GM18499 (cell line): ENCODE results near the gene IRF4.

ENCODE experiments used
- ATAC-seq: cut with Tn5 transposase; IDR thresholded peaks from one replicate; pipeline ENCODE4 v1.9.1; 2021; ENCODE audit warnings: moderate number of reproducible peaks; ENCODE audit not compliant: insufficient read depth, unreplicated experiment

IRF4 gene

DNA sequence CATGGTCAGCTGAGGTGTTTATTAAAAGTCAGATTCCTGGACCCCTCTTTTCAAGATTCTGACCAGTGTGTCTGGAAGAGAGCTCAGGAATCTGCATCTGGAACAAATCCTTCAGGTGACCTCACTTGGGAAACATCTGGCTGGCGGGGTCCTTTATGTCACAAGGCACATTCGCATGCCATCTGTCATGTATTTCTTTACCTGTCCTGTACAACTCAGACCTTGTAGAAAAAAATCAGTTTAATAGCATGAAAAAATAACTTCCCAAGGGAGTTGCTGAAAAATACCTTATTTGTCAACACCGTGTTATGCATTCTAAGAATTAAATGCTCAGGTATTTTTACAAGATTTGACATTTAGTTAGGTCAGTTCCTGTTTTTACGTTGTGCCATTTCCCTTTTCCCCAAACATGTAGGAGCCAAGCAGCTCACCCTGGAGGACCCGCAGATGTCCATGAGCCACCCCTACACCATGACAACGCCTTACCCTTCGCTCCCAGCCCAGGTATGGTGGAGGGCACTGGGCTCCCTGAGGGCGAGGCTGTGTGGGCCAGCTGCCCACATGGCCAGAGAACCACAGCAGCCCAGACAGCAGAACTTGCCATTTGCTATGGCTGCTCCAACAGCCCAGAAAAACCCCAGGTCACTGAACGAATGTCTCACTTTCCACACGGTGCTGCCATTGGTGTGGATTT is 4.0 kb downstream of the IRF4 start:
- no peak for ATAC-seq

DNA sequence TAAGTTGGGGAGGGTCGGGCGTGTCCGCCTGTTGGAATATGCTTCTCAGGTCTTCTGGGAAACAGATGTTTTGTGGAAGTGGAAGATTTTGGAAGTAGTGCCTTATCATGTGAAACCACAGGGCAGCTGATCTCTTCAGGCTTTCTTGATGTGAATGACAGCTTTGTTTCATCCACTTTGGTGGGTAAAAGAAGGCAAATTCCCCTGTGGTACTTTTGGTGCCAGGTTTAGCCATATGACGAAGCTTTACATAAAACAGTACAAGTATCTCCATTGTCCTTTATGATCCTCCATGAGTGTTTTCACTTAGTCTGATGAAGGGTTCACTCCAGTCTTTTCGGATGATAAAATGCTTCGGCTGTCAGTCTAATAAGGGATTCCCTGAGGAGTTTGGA is 4.6 kb downstream of the IRF4 start:
- no peak for ATAC-seq

DNA sequence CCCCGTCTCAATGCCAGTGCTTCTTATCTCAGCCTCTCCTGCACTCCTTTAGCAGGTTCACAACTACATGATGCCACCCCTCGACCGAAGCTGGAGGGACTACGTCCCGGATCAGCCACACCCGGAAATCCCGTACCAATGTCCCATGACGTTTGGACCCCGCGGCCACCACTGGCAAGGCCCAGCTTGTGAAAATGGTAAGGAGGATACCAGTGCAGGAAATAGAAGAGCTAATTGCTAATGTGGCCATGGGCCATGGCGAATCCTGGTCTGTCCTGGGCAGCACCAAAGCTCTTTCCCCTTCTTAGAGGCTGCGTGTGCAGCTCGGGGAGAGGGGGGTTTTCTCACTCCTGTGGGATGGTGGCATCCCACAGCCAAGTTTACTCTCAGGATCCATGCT is 5.5 kb downstream of the IRF4 start:
- no peak for ATAC-seq

- no peak for ATAC-seq
Measured at GRCh38 chr6:397604-398003, 6.1 kb downstream of the IRF4 start.

DNA sequence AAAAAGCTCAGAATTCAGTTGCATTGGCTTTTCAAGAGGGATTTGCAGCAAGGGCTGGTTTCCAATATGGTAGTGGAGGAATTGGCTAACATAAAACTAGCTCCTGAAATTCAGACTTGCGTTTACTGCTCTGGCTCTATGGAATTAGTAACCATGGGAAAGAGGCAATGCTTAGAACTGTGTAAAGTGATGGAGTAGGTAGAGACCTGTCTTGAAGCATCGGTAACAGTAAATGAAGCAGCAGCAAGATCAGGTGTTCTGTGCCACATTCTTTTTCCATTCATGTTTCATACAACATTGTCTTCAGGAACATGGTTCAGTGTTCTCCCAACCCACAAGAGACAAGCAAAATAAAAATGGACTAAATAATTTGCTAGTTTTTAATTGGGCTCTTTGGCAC is 6.5 kb downstream of the IRF4 start:
- ATAC-seq = no peak

DNA sequence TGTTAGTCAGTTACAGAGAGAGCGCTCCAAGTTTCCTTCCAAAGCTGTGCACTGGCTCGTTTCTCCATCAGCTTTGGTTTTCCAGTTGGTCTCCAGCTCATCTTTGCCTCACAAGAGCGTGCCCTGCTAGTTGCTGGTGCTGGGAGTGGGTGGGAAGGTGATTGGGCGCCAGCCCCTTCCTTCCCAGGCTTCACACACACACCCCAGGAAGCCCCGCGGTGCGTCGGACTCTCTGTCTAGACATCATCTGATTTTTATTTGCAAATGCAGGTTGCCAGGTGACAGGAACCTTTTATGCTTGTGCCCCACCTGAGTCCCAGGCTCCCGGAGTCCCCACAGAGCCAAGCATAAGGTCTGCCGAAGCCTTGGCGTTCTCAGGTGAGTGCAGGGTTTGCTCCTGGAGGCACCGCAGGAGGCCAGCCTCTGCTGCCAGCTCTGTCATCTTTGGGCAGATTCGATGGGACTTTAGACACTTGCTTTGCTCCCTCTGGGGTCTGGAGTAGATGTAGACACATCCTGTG is 7.1 kb downstream of the IRF4 start:
- no peak for ATAC-seq

GRCh38 chr6:399785-400534 is 8.4 kb downstream of the IRF4 start:
- peak; percentile 39 for ATAC-seq

DNA sequence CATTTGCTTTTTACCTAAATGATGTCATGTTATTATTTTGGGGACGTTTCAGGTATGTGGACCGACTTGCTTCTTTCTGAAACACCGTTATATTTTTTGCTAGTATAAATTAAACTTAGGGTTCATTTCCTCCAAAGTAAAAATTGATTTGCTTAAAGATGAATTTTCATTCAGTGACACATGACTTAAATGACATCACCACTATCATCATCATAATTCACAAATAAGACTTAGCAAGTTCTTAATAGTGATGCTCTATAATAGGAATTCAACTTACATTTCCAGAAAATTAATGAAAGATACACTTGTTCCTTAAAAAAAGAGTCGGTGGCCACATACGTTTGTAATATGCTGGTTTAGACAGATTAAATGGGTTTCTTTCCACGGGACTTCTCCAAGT is 9.3 kb downstream of the IRF4 start:
- no peak for ATAC-seq

- ATAC-seq = no peak
Measured at GRCh38 chr6:401239-401993, 9.9 kb downstream of the IRF4 start.

DNA sequence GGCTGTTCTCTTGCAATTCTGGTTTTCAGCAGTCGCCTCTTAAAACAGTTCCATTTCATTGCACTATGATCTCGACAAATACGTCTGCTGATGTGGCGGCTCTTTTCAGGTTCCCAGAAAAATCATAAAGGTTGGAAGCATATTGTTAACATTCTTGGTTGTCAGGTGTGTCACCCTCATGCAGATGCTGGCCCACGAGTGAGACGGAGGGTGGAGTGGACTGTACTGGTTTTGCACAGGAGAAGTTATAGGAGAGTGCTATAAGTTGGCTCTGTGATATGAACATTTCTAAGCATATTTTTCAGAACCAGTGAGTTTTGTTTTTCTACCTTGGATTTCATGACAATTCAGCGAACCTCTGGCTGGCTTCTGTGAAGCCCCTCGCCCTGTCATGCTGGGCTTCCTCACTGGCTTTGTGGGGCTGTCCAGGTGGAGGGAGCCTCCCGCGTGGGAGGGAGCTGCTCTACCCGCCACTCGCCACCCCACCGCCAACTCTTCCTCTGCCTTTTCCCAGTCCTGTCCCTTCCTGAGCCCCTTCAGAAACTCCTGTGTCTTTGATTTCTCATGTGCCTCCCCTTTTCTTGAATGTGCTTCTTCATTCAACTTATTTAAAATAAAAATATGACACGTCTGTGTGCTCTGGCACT is 10.6 kb downstream of the IRF4 start:
- ATAC-seq = no peak

- no peak for ATAC-seq
Measured at GRCh38 chr6:402901-403658, 11.5 kb downstream of the IRF4 start.

DNA sequence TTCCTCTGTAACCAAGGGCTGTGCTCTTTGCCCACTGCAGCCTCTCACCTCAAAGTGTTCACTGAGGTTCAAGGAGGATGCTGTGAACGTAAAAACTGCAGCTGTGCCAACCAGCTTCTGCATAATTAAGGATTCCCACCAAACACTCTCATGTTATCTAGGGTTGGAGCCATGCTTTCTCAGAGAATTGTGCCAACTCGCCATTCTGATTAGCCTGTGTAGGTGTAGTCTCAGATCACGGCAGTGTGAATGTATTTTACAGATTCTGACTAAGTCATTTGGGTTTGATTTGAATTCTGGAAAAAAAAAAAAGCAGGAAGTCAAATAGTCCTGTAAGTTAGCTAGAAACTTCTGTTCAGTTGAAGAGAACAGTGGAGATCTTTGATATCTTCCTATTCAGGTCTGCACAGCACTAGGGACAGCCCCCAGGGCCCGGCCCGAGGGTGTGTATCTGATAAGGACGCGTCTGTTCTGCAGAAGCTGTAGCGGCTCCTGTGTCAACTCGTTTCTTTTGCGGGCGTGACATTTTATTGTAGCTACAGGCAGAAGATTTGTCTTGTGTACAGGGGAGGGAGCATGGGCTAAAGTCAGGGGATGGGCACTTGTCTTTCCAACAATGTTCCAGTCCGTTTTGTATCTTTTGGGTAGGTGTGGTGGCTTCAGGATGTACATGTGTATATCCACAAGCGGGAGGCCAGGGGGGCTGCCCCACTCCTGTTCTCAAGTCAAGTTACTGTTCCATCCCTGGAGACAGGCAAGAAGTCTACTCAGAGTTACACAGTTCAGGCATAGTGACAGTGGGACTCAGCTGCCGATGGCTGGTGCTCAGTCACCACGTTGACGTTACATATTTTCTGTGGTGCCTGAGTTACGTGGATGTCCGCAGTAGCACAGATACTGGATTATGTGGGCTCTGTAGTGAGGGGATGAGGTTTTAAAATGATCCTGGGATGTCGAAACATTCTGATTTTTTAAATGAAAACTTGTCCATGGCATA is 12.4 kb downstream of the IRF4 start:
- ATAC-seq = no peak

DNA sequence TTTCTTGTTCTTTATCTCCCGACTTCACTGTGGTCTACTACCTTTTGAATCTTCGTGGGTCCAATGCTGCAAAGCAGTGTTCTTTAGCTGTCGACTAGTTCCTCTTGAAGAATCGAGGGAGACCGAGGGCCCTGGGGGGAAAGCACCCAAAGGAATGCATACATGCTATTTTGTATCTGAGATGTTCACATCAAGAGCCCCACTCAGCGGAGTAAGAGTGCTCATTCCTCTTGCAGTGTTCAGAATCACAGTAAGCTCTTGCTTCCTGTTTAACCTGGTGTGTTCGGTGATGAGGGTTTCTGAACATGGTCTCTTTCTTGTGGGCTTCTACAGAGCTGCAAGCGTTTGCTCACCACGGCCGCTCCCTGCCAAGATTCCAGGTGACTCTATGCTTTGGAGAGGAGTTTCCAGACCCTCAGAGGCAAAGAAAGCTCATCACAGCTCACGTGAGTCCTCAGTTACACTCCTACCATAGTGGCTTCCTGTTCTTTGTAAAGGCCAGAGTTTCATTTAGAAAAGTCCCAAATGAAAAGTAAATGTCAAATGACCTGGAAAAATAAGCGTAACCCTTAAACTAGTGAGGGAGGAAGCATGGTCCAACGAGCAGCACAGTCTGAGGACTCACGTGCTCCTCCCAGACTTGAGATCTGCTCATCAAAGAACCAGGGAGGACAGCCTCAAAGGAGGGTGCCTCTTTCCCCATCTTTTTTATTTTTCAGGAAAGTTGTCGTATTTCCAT is 13.3 kb downstream of the IRF4 start:
- no peak for ATAC-seq

DNA sequence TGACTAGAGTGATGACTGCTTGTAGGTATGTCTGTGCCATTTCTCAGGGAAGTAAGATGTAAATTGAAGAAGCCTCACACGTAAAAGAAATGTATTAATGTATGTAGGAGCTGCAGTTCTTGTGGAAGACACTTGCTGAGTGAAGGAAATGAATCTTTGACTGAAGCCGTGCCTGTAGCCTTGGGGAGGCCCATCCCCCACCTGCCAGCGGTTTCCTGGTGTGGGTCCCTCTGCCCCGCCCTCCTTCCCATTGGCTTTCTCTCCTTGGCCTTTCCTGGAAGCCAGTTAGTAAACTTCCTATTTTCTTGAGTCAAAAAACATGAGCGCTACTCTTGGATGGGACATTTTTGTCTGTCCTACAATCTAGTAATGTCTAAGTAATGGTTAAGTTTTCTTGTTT is 16.6 kb downstream of the IRF4 start:
- no peak for ATAC-seq

- ATAC-seq = no peak
Measured at GRCh38 chr6:408599-409102, 17.1 kb downstream of the IRF4 start.

GRCh38 chr6:409370-409972 is 17.9 kb downstream of the IRF4 start:
- ATAC-seq = no peak

GRCh38 chr6:410555-411395 is 19.2 kb downstream of the IRF4 start:
- ATAC-seq = no peak
